NCI-H526 treated with DMSO at 0.1 percent for 48 hours (cell line): ENCODE measurements around the gene DHRS2.
"Not testable (repeated sequence)": the region's sequence is repeated elsewhere in the genome, so short reads cannot be mapped to it uniquely, and the experiment has no call there.

Source experiments
- DNase-seq: peaks from one replicate; lab custom pipeline; 2025; lab: John Stamatoyannopoulos, UW

The DHRS2 gene

DNA sequence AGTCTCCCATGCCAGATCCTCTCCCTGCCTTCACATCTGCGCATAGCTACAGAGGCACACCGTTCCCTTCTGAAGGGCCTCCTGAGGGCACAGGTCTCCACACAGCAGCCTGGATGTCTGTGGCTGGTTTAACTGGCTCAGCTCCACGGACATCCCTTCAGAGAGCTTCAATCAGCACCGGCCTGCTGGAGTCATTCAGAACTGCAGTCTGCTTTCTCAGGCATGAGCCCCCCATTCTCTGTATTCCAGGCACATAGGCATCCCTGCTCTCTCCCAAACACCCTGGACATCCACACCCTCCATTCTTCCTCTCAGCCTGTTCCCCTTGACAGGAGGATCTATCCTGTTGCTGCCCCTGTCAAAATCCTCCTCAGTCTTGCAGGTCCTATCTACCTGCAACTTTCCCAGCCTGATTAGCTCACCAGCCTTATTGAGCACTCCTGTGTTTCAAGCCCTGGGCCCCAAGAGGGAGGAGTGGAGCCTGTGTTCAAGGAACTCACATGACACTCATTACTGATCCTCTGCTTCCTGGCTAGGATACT, 2.9 kb upstream of the DHRS2 start:
- DNase-seq, result no peak

- DNase-seq, result not testable (repeated sequence)
These were observed 1.3 kb upstream of the DHRS2 start for GRCh38 chr14:23634698-23635412.

DNA sequence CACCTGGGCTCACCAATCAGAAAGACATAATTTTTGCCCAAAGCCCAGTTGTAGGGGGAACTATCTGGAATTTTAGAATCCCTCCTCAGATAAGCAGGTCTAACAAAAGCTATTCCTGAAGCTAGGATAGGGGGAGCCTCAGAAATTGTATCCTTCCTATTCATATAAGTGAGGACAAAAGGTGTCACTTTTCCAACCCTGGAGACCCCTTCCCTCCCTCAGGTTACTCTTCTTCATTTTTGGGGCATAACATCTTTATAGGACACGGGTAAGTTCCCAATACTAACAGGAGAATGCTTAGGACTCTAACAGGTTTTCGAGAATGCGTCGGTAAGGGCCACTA, 1.1 kb downstream of the DHRS2 start:
- not testable (repeated sequence) for DNase-seq

- not testable (repeated sequence) for DNase-seq
These were observed 1.7 kb downstream of the DHRS2 start for GRCh38 chr14:23637655-23638413.

- no peak for DNase-seq
These were observed 2.4 kb downstream of the DHRS2 start for GRCh38 chr14:23638414-23639047.

GRCh38 chr14:23639048-23639890, 3.1 kb downstream of the DHRS2 start:
- no peak for DNase-seq

DNA sequence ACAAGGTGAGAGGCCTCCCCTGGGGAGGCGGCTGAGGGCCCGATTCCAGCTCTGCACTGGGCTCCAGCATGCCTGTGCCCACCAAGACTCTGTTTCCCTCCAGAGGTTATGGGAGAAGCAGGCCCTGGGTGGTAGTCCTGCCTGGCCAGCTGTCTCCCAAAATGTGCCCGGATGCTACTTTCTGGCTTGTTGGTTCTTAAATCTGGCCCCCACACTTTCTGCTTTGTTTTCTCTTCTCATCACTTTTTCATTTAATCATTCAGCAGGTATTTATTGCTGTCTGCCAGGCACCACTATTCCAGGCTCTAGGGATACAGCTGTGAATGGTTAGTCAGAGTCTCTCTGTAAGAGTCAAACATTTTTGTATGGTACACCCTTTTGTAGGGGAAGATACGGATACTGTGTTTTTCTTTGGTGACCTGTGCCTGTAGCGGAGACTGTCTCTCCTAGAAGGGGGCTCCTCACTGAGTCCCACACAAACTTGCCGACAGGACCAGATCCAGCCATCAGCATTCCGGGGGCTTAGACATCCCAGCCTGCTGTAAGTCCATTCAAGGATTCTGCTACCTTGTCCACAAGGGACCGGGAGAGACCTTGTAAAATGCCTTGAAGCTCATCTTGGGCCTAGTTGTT, 3.8 kb downstream of the DHRS2 start:
- no peak for DNase-seq

- DNase-seq, result no peak
These were observed 4.5 kb downstream of the DHRS2 start for GRCh38 chr14:23640524-23641141.

DNA sequence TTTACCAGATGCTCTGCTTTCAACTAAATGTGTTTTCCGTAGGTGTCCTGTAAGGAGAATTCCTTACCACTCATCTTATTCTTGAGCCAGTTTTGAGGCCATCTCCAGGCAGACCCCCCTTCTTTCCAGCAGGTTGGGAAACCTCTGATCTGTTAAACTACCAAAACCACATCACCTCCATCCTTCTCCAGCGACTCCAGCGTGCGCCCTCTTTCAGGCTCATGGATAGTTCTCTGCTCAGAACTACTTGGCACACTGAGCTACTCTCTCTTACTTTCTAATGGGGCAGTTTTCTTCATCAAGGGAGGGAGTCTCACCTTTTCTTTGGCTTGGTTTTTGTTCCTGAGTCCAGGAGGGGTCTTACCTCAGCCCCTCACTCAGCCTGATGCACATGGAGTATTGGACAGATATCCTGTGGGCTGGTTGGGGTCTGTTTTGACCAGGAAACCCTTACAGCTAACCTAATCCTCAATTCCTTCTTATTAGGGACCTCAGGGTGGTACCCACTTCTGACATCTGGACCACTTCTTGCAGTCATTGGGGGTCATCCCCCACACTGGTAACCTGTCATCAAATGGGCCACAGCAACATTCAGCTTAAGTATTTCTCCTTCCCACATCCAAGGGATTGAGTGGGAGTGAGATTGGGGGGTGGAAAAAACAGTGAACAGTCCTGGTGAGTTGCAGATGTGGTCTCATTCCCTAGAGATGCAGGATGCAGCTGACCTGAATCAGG, 5.2 kb downstream of the DHRS2 start:
- no peak for DNase-seq

DNA sequence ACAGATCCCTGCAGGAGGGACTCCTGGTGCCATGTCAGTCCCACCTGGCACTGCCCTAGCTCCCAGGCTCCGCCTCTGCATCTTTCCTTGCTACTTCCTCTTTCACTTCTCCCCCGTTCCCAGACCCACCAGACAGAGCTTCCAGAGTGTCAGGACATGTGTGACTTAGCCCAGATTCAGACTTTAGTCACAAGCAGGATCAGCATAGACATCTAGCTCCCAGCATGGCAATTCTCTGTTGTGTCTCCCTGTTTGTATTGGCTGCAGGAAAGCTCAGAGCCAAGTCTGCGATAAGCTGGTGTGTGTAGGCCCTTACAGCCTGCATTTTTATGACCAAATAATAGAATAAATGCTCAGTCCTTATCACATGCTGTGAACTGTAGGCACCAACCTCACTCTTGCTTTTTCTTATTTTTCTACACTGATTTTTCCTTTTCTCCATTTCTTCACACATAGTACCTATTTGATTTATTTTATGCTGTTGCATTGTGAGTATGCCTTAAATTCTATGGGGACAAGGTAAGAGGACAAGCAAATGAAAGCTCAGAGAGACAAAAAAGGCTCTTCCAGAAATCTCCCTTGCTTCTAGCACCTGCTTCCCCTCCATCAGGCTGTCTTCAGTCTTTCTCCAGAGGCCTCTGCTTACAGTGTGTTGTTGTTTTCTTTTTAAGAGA, 5.9 kb downstream of the DHRS2 start:
- DNase-seq, result no peak

- no peak for DNase-seq
These were observed 7.5 kb downstream of the DHRS2 start for GRCh38 chr14:23643533-23644194.

- DNase-seq, result no peak
These were observed 8.2 kb downstream of the DHRS2 start for GRCh38 chr14:23644195-23644918.

DNA sequence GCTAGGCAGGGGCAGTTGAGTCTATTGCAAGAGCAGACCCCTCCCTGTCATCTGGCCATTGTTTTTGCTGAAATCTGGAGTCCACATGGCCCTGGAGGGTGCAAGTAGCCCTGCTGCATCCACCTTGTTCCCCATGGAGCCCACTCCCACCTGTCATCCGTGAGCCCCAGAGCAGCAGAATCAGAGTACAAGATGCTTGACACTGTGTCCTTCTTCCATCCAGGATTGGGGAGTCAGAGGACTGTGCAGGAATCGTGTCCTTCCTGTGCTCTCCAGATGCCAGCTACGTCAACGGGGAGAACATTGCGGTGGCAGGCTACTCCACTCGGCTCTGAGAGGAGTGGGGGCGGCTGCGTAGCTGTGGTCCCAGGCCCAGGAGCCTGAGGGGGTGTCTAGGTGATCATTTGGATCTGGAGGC, 8.8 kb downstream of the DHRS2 start:
- DNase-seq, result no peak

DNA sequence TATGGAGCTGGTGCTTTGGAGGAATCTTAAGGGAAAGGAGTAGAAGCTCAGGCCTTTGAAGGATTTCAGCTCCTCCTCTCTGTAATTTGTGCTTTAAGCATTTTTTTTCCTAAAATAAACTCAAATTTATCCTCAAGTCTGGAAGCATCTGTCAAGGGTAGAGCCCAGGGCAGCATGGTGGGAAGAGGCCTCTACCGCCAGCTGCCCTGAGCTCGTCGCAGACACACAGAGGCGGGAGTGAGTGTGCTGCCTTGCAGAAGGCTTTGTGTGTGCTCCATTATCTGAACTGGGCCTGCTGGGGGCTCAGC, 9.3 kb downstream of the DHRS2 start:
- DNase-seq, result no peak

GRCh38 chr14:23645812-23646647, 9.9 kb downstream of the DHRS2 start:
- no peak for DNase-seq

GRCh38 chr14:23646648-23647549, 10.7 kb downstream of the DHRS2 start:
- DNase-seq, result no peak

DNA sequence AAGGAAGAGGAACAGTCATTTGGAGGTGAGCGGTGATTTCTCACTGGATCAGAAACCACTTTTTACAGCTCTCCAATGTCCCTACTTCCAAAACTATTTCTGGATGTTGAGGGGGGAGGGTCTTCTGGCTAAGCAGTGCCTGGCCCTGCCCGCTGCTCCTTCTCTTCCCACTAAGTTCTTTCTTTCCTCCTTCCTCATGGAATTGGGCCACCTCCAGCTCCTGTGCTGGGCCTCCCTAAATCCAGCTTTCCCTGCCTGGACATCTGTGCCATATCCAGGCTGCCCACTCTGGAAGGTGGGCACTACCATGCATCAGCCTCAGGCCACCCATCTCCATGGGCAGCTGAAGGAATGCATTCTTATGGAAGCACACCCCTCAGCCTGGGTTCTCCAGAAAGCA, 11.5 kb downstream of the DHRS2 start:
- no peak for DNase-seq
